Daoy (cell line): ENCODE data around the gene HMGB1. TPM values are rescaled to one million over a fixed set of nuclear protein-coding genes. Genes with fewer than 3 reads are reported as not detected.
A peak's percentile ranks its signal among the peaks of the same experiment; 100 is the strongest.

Experiments used
- DNase-seq: peaks from one replicate; pipeline ENCODE4 v3.0.0-alpha.2; 2015; ENCODE audit warnings: low read depth
- total RNA-seq: library from RNA; depleted of rRNA; stranded (reverse); fragments of >200 nt; shearing (Covaris generic); gene quantifications from 2 replicates; pipeline ENCODE4 v1.2.3, GENCODE V29; 2014; rRNA removed

The HMGB1 gene
- 814 and 912 TPM in 2 replicates for total RNA-seq

DNA sequence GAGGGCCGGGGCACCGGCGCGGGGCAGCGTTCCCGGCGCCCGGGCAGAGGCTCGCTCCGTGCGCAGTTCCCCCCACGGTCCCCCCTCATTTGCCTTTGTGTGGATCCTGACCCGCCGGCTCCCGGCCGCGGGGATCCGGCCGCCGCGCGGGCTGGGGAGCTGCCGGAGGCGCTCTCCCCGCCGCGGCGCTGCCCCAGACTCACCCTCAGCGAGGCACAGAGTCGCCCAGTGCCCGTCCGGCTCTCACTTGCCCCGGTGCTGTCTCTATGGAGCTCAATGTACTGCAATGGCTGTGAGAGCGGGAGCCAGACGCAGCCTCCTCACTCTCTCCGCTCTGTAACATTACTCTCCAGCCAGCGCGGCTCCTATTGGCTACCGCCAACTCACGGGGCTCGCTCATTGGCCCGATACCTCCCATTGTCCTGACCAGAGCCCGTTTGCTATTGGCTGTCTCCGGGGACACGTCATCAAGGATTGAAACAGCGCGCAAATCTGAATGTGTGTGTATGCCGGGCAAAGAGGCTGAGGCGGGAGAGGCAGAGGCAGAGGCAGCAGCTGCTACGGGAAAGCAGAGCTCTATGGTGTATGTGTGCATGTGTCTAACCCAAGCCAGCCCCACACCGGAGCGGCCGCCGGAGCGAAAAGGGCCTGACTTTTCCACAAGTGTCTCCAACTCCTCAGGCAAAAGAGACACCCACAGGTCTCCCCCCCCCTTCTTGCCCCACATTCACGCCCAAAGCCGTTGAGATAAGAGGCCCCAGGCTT lies at the start of gene HMGB1:
Gene HMGB1 (minus strand): TSS at position 344 of the 765 bp plus-strand sequence. CDS start 2,256 bp downstream, outside the sequence.
- peak; percentile 98 for DNase-seq

DNA sequence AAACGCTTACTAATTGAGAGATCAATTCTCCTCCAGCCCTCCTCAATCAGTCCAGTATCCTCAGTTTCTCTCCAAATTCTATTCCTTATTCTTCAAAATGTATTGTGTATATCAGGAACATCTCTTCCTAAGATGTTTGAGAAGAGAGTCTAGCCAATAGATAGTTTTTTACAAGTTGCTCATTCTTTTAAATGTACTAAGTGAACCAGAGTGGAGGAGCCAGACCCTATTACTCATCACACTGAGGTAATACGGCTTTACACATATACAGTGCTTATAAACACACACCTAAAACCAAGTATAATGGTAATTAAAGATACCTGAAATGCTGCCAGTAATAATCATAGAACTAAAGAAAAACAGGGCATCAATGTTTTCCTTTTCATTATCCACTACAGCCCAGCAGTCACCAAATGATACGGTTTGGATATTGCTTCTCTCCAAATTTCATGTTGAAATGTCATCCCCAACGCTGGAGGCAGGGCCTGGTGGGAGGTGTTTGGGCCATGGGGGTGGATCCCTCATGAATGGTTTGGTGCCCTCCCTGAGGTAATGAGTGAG lies 45.2 kb upstream of the HMGB1 start:
- DNase-seq: no peak

DNA sequence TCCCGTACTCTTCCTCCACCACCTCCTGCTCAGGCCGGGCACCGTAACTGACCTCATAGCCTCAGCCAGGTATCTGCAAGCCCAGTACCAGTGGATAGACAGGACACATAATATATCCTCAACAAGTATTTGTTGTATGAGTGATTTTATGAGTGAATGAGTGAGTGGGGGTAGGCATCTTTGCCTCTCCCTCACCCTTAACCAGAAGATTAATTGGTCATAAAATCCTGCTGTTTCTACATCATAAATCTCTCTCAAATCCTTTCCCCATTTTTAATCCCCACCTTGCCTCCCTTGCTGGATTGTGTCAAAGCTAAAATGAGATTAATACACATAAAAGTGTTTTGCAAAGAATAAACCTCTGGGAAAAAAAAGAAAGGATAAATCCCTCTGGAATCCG lies 44.4 kb upstream of the HMGB1 start:
- DNase-seq: no peak

DNA sequence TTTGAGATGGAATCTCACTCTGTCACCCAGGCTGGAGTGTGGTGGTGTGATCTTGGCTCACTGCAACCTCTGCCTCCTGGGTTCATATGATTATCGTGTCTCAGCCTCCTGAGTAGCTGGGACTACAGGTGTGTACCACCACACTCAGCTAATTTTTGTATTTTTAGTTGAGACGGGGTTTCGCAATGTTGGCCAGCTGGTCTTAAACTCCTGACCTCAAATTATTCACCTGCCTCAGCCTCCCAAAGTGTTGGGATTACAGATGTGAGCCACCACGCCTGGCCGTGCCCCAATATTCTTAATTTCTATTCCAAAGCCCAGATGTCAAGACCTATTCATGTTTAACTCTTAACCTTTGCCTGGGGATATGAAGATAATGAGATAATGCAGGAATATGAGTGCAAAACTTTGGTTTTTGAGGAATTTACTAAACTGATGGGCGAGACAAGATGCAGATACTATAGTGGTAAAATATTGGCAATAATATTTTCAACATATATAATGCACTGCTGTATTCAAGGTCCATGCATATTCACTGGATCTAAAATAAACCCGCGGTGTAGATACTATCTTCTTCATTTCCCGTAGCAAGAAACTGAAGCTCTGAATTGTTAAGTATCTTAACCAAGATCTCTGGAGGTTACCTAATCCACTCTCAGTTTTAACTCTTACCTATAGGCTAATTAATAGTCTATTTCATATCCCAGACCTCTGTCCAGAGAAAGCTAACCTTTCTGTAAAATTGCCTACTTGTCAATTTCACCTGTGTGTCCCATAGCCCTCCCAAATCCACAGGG lies 43.7 kb upstream of the HMGB1 start:
- no peak for DNase-seq

DNA sequence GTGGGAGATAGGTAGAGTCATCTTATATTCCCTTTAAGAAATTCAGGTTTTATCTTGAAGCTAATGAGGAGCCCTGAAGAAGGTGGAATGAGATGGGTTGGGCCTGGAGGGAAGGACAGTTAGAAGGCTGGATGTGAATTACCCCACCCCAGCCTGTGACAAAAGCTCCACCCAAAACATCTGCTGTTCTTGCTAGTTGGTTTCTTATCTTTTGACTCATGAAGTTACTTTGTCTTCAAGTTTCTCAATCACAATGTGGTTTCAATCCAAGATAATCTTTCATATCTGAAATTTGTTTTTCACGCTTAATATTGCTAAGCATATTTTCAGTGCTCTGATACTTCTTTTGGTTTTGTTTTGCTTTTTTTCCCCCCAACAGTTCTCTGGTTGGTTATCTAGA lies 38.3 kb upstream of the HMGB1 start:
- DNase-seq: peak; percentile 14

DNA sequence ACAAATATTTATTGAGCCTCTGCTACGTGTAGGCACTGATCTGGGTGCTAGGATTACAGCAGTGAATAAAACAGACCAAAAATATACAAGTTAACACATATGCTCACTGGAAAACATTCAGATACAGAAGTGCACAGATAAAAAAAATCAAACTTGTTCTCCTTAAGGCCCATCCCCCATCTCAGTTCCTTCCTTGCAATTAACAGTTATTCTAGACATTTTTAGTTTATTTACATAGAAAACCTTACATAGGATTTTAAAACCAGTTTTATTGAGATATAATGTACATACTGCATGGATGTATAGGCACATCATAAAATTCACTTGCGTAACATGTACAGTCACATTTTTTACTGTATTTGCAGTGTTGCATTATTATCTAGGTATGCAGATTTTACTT lies 36.5 kb upstream of the HMGB1 start:
- DNase-seq: no peak

DNA sequence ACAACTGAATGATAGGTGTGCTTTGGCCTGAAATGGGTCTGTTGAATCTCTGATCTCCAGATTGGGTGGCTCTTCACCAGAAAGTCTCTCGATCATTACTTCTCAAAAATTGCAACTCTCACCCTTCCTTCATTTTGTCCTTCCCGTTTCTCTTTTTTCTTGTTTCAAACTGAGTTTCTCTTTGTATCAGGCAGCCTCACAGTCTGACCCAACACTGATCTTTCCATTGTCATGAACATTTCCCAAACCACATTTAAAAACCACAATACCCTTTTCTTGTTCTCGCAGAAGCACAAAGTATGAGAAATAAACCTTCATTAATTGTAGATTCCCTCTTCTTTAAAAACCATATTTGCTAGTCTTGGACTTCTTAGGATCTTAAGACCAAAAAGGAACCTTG lies 33.6 kb upstream of the HMGB1 start:
- DNase-seq: no peak

DNA sequence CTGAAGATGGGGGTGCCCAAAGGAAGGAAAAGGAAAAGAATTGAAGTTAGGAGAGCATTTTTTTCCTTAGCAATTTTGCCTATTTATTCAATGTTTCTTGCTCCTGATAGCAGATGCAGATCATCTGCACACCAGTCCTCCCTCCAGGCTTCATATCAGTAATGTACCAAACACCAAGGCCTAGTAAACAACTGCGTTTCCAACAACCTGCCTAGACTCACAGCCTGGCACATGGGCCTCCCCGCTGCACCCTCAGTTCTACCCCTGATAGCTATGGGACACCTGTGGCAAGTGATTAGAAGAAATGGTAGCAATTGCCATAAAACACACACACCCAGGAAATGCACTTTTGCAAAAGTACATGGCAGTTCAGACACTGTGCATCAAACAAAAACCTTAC lies 30.4 kb upstream of the HMGB1 start:
- DNase-seq: no peak

DNA sequence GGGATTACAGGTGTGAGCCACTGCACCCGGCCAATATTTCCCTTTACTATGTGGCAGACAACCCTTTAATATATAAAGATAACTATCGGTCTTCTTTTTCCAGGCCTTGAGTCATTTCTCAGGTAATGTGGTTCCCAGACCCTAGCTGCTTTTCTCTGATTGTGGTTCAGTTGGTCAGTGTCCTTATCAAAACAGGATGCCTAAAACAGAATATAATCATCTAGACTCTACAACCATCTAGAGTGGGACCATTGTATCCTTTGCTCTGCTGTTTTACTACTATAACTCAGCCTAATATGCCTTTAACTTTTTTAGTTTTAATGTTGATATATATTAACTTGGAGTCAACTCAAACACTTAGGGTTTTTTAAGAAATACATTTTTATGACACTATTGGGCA lies 30.0 kb upstream of the HMGB1 start:
- no peak for DNase-seq

DNA sequence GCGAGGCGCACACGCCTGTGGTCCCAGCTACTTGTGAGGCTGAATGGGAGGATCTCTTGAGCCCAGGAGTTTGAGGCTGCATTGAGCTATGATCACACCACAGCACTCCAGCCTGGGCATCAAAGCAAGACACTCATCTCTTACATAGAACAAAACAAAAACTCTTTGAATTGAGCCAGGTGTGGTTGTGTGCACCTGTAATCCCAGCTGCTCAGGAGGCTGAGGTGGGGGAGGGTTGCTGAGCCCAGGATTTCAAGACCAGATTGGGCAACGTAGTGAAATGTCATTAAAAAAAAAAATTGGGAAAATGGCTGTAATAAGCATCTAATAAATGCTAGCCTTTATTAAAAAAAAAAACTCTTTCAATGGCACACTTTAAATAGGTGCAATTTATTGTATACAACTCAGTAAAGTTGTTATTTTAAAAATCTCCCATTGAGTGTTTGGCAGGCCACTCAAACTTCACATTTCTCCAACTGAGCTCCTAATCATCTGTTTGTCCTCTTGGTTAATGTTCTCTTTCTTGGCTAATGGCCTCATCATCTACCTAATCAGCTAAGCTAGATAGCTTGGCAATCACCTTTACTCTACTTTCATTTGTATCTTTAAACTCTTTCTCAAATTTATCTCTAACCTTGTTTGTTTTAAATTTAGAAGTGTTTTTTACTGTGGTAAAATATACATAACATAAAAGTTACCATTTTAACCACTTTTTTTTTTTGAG lies 28.1 kb upstream of the HMGB1 start:
- DNase-seq: no peak

DNA sequence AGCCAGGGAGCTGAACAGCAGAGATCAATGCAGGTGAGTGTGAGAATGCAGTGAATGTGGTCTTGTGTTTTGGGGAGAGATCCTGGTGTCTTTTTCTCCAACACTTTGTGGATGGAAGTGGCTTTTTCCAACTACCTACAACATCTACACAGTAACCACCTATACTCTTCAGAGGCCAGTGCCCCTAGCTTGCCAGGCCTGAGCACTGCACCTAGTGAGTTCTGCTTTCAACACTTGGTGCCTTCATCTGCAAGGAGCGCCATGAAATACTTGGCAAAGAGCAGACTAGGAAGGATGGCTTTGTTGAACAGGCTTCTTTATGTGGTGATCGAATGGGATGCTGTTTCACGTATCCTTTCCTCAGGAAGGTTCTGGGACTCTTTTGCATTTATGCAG lies 21.3 kb upstream of the HMGB1 start:
- no peak for DNase-seq

DNA sequence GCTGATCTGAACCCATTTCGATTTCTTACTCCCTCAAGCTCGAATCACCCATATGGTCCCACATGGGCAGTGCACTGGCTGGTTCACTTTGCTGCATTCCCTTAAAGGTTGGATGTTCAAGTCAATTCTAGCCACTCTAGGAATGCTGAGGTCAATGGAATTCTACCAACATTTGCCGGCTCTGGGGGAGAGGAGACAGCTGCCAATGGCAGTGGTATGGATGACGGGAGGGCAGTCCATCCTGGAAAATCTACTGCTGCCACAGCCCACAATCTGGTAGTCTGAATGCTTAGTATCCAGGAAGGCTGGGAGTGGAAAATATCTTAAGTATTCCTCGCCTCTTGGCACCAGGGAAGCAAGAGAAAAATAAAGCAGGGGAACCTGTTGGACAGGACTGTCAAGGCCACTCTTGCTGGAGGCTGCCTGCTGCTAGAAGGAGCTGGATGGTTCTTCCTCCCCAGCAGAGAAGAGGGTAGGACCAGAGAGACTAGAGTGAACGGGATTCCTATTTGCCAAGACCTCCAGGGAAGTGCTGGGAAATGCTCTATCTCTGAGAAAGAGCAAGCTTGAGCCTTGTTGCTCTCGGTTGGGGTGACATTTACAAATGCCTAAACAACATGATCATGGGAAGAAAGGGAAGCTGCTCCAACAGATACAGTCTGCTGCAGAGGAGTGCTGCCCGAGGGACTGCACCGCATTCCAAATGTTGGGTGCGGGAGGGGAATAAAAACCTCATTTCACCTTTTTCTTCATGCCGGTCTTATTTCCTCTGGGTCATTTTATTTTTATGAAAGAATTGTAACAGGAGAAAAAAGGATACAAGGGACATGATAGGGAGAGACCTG lies 20.7 kb upstream of the HMGB1 start:
- DNase-seq: no peak

DNA sequence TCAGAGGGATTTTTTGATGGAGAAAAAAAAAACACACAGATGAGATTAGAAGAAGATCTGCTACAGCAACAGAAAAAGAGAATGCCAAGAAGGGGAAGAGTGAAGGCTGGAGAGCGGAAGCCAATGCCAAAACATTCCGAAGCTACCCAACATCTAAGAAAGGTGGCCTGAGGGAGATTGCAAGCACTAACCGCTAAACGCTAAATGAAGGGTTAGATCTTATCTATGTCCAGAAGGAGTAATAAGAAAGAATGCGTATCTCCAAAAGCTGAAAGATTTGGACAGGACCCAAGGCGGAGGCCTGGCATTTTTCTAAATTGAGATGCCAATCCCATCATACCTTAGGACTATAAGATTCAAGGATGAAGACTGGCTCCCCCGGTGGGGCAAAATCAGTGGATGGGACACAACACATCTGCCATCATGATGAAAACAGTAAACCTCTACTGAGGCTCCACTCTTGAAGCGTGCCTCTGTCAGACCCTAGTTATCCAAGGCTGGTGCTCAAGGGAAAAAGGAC lies 15.6 kb upstream of the HMGB1 start:
- DNase-seq: no peak

DNA sequence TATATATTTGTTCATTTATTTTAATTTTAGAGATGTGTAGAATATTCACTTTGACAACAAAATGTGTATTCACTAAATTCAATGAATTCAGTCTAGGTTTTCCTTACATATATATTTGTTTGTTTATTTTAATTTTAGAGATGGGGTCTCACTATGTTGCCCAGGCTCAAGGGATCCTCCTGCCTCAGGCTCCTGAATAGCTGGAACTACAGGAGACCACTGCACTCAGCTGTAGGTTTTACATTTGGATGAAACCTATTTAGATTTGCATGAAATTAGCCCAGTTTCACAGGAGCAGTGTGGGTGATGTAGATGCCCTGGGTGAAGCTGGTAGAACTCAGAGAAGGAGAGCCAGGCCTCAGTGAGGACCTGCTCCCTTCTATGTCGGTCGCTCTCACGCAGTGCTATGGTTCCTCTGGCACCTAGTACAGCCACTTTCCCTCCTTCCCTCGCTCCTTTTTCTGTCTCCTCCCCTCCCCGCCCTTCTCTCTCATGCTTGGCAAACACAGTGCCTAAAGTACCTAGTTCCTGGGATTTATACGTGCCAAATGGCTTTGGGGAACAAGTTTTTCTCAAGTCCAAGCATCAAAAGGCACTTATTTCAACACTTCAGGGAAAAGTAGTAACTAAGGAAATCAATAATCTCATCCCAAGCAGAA lies 14.7 kb upstream of the HMGB1 start:
- no peak for DNase-seq

DNA sequence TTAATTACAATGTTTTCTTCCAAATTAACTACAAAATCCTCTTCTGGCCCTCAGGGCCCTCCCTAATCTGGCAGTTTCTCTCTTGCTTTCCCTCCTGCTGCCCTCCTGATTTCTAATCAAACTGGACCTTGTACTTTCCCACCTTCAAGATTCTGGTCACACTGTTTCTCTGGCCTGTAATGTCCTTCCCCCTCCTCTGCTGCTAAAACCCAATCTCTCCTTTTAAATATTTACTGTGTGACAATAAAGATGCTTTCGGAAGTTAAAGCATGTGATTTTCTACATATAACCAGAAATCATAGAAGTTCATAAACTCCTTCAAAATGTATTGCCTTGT lies 14.1 kb upstream of the HMGB1 start:
- DNase-seq: no peak

DNA sequence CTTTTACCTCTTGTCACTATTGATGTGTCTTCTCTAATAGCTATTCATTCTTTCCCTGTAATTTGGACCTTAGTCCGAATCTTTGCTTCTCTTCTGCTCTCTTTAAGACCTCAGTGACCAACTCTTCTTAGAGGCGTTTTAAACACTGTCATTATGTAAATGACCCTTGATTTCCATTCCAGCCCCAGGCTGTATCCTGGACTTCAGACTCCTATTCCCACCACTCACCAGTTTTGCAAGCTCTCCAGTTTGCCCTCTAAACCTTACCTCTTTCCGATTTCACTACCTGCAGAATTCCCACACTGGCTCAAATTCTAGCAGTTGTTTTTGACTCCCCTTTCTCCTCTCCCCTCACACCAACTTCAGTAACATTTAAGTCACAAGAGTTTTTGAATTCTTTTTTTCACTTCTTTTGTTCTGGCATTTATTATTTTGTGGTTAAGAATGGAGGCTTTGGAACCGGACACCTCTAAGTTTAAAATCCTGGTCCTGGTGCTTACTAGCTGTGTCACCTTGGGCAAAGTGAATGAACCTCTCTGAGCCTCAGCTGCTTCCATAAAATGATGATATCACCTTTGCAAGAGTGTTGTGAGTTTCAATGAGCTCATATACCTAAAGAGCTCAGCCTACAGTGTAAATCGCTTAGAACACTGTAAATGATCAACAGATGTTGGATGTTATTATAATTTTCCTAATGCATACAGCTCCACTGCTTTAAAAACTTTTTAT lies 13.6 kb upstream of the HMGB1 start:
- DNase-seq: no peak

DNA sequence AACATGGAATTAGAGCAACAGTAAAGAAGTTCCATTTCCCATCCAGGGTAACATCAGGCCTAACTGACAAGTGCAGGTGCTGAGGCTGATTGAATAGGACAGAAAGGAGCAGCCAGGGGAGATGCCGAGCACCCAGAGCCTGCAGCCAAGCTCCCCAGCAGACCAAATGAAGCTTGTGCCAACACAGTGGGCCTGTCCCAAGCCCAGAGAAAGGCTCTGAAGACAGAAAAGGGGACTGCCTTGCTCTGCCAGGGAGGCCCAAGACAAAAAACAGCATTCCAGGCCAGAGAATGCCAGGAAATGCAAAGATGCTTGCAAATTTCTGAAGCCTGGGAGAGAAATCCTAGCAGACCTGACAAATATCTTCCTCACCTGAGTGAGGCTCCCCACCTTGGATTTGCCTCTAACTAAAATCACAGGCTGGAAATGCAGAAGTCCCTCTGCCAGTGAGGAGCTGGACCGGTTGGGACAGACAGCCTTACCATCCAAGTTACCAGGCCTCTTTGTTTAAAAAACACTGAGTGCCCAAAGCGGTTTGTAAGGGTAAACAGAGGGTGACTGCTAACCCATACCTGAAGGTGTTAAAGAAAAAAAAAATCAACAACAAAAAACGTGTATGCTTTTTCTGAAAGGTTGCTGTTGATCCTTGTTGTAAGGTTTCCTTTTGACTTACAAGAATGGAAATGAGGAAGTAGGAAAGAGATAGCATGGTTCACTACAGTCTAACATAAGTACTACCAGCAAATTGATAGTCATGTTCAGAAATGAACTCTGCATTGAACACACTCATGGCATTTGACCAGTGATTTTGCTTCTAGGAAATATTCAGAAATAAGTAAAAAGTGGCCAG lies 11.8 kb upstream of the HMGB1 start:
- DNase-seq: no peak

DNA sequence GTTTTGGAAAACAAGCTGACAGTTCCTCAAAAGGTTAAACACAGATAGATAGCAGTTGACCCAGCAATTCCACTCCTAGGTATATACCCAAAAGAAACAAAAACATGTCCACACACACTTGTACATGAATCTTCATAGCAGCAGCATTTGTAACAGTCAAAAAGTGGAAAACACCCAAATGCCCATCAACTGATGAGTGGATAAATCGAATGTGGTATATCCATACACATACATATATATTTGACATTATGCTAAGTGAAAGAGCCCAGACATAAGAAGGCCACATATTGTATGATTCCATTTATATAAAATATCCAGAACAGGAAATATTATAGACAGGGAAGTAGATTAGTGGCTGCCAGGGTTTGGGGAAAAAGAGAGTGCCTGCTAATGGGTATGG lies 7.9 kb upstream of the HMGB1 start:
- no peak for DNase-seq

DNA sequence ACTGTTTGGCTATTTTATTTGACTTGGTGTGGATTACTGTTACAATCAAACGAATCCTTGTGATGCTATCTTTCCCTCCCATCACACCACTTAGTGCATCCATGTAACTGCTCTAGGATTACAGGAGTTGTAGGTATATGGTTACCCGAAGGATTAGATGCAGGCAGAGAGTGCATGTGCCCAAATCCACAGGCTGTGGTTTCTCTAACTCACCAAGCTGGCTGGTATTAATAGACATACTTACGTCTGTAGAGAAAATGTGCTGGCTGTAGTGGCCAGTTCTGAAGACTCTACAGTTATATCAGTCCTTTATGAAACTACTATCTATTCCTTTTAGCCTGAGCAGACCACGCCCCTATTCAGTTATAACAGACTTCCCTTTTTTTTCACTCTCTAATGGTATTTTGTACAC lies 1.1 kb upstream of the HMGB1 start:
- peak; percentile 25 for DNase-seq
